OCI-LY1 (cell line): Measurements from ENCODE around the gene CSGALNACT2.

Experiments used
- H2AFZ ChIP-seq: fragments of 200-600 bp; sonication (generic), shearing (Covaris generic); 2 replicates; pipeline ENCODE4 v1.6.0; 2014; ENCODE audit warnings: antibody characterized with exemption, mild to moderate bottlenecking, low read length
- H3F3A ChIP-seq: fragments of 200-600 bp; sonication (generic), shearing (Covaris generic); 2 replicates; pipeline ENCODE4 v1.6.0; 2014; ENCODE audit warnings: mild to moderate bottlenecking, antibody characterized with exemption, low read length, moderate library complexity; ENCODE audit not compliant: insufficient read depth
- H3K27ac ChIP-seq: fragments of 200-600 bp; sonication (generic); 2 replicates; pipeline ENCODE4 v1.5.1; 2014; ENCODE audit warnings: low read length, mixed run types, mild to moderate bottlenecking, low read depth; ENCODE audit not compliant: poor library complexity, severe bottlenecking
- H3K27me3 ChIP-seq: fragments of 200-600 bp; sonication (generic); 2 replicates; pipeline ENCODE4 v1.6.0; 2014; ENCODE audit warnings: antibody characterized with exemption, mild to moderate bottlenecking, low read length, moderate library complexity; ENCODE audit not compliant: insufficient read depth
- H3K36me3 ChIP-seq: fragments of 200-600 bp; sonication (generic); 2 replicates; pipeline ENCODE4 v1.6.1; 2014; ENCODE audit warnings: mild to moderate bottlenecking, antibody characterized with exemption, low read length, moderate library complexity, mixed read lengths; ENCODE audit not compliant: insufficient read depth
- H3K4me1 ChIP-seq: fragments of 200-600 bp; sonication (generic); 2 replicates; pipeline ENCODE4 v1.5.1; 2014; ENCODE audit warnings: mild to moderate bottlenecking, low read length, moderate library complexity; ENCODE audit not compliant: insufficient read depth, severe bottlenecking
- H3K4me2 ChIP-seq: fragments of 200-600 bp; sonication (generic), shearing (Covaris generic); 2 replicates; pipeline ENCODE4 v1.6.1; 2014; ENCODE audit warnings: low read length
- H3K4me3 ChIP-seq: fragments of 200-600 bp; sonication (generic); 2 replicates; pipeline ENCODE4 v1.5.1; 2014; ENCODE audit warnings: low read length, low read depth, mild to moderate bottlenecking, mixed read lengths; ENCODE audit not compliant: poor library complexity, severe bottlenecking
- H3K79me2 ChIP-seq: fragments of 200-600 bp; shearing (Covaris generic); 2 replicates; pipeline ENCODE4 v1.6.1; 2016; ENCODE audit warnings: mixed run types, low read length, mixed read lengths; ENCODE audit not compliant: insufficient read depth
- H3K9ac ChIP-seq: fragments of 200-600 bp; sonication (generic), shearing (Covaris generic); 2 replicates; pipeline ENCODE4 v1.6.1; 2014; ENCODE audit warnings: mild to moderate bottlenecking, low read length, mixed read lengths
- H3K9me2 ChIP-seq: fragments of 200-600 bp; sonication (generic), shearing (Covaris generic); 2 replicates; pipeline ENCODE4 v1.6.1; 2014; ENCODE audit warnings: low read depth, mild to moderate bottlenecking, low read length, mixed read lengths
- H3K9me3 ChIP-seq: fragments of 200-600 bp; shearing (Covaris generic); 2 replicates; pipeline ENCODE4 v1.6.1; 2014; ENCODE audit warnings: low read length, mixed read lengths
- H4K20me1 ChIP-seq: fragments of 200-600 bp; sonication (generic), shearing (Covaris generic); 2 replicates; pipeline ENCODE4 v1.6.0; 2016; ENCODE audit warnings: mild to moderate bottlenecking, low read length; ENCODE audit not compliant: insufficient read depth
- CTCF ChIP-seq: fragments of 200-600 bp; sonication (generic), shearing (Covaris generic); IDR thresholded peaks from 2 replicates; pipeline ENCODE4 v1.5.1; 2017; ENCODE audit warnings: mild to moderate bottlenecking, antibody characterized with exemption, low read length, moderate library complexity, mixed read lengths
- EZH2 ChIP-seq: fragments of 200-600 bp; sonication (generic), shearing (Covaris generic); IDR thresholded peaks from 2 replicates; pipeline ENCODE4 v1.8.0; 2017; ENCODE audit warnings: borderline replicate concordance, mixed run types, mild to moderate bottlenecking, antibody characterized with exemption, low read length, moderate library complexity, mixed read lengths

The CSGALNACT2 gene

GRCh38 chr10:43126759-43127424, 11.4 kb upstream of the CSGALNACT2 start:
- Histone ChIP-seq H3K27ac (no peak overlapping the region), H2AFZ (no peak overlapping the region), H4K20me1 (no peaks in the 10 kb centered on the region), H3K9me2 (no peaks in the 10 kb centered on the region), H3K4me2 (no peak overlapping the region), H3K9ac (no peak overlapping the region), H3F3A (no peaks in the 10 kb centered on the region), H3K79me2 (no peaks in the 10 kb centered on the region), H3K9me3 (no peaks in the 10 kb centered on the region), H3K27me3 (no peaks in the 10 kb centered on the region; the same call in 1 of the 2 replicates), H3K36me3 (no peaks in the 10 kb centered on the region), H3K4me1 (no peaks in the 10 kb centered on the region), H3K4me3 (no peak overlapping the region)
- TF ChIP-seq CTCF (no peak), EZH2 (no peak)

GRCh38 chr10:43127442-43127841, 10.8 kb upstream of the CSGALNACT2 start:
- Histone ChIP-seq H2AFZ (no peak overlapping the region), H3K9me3 (no peaks in the 10 kb centered on the region), H3K27me3 (peaks cover under 1% of the 10 kb centered on the region), H3K4me3 (no peak overlapping the region), H4K20me1 (no peaks in the 10 kb centered on the region), H3K27ac (no peak overlapping the region), H3K4me2 (no peak overlapping the region), H3K4me1 (no peaks in the 10 kb centered on the region), H3F3A (no peaks in the 10 kb centered on the region), H3K36me3 (no peaks in the 10 kb centered on the region), H3K9me2 (no peaks in the 10 kb centered on the region), H3K79me2 (no peaks in the 10 kb centered on the region), H3K9ac (no peak overlapping the region)
- TF ChIP-seq CTCF (no peak), EZH2 (no peak)

GRCh38 chr10:43128331-43128730, 9.9 kb upstream of the CSGALNACT2 start:
- H4K20me1 ChIP-seq: no peaks in the 10 kb centered on the region
- H3K27me3 ChIP-seq: peaks cover 5% of the 10 kb centered on the region
- H3K36me3 ChIP-seq: no peaks in the 10 kb centered on the region
- no peak overlapping the region for H2AFZ ChIP-seq
- no peaks in the 10 kb centered on the region for H3K9me3 ChIP-seq
- no peak overlapping the region for H3K4me3 ChIP-seq
- no peaks in the 10 kb centered on the region for H3K9me2 ChIP-seq
- H3K4me2 ChIP-seq: no peak overlapping the region
- H3F3A ChIP-seq: no peaks in the 10 kb centered on the region
- TF ChIP-seq EZH2 (no peak), CTCF (no peak)
- no peak overlapping the region for H3K27ac ChIP-seq
- H3K4me1 ChIP-seq: no peaks in the 10 kb centered on the region
- no peaks in the 10 kb centered on the region for H3K79me2 ChIP-seq
- no peak overlapping the region for H3K9ac ChIP-seq
